ENCODE results near the gene AMPD2.
"Not testable (repeated sequence)": the region's sequence is repeated elsewhere in the genome, so short reads cannot be mapped to it uniquely, and the experiment has no call there.

AMPD2 gene

GRCh38 chr1:109669246-109669948 lies 49.8 kb downstream of the AMPD2 start:
- DNase-seq (ENCODE audit: low spot score) (no peak), ATAC-seq (ENCODE audit: low read depth) (no peak)
- Histone ChIP-seq H3K36me3 (ENCODE audit: low read depth) (no peaks in the 10 kb centered on the region), H3K9me3 (ENCODE audit: severe bottlenecking) (no peaks in the 10 kb centered on the region), H3K4me3 (ENCODE audit: severe bottlenecking) (no peak overlapping the region), H3K4me1 (ENCODE audit: insufficient read depth, poor library complexity, severe bottlenecking) (no peaks in the 10 kb centered on the region), H3K27me3 (ENCODE audit: insufficient read depth, poor library complexity, severe bottlenecking) (no peaks in the 10 kb centered on the region), H3K27ac (ENCODE audit: poor library complexity, severe bottlenecking) (no peak overlapping the region)
- TF ChIP-seq CTCF (IDR thresholded peaks at IDR 0.05; ENCODE audit: poor library complexity, severe bottlenecking): no peak

GRCh38 chr1:109669949-109670302 lies 50.3 kb downstream of the AMPD2 start:
- not testable (repeated sequence) for H3K4me3 ChIP-seq (ENCODE audit: severe bottlenecking); H3K4me1 ChIP-seq (ENCODE audit: insufficient read depth, poor library complexity, severe bottlenecking); ATAC-seq (ENCODE audit: low read depth); H3K9me3 ChIP-seq (ENCODE audit: severe bottlenecking); H3K27ac ChIP-seq (ENCODE audit: poor library complexity, severe bottlenecking); H3K36me3 ChIP-seq (ENCODE audit: low read depth); H3K27me3 ChIP-seq (ENCODE audit: insufficient read depth, poor library complexity, severe bottlenecking); DNase-seq (ENCODE audit: low spot score)

- no peak for TF ChIP-seq CTCF (IDR thresholded peaks at IDR 0.05; ENCODE audit: poor library complexity, severe bottlenecking)
- no peaks in the 10 kb centered on the region for H3K36me3 ChIP-seq (ENCODE audit: low read depth)
- H3K4me1 ChIP-seq (ENCODE audit: insufficient read depth, poor library complexity, severe bottlenecking): no peaks in the 10 kb centered on the region
- no peaks in the 10 kb centered on the region for H3K9me3 ChIP-seq (ENCODE audit: severe bottlenecking)
- no peak overlapping the region for H3K27ac ChIP-seq (ENCODE audit: poor library complexity, severe bottlenecking)
- H3K27me3 ChIP-seq (ENCODE audit: insufficient read depth, poor library complexity, severe bottlenecking): no peaks in the 10 kb centered on the region
- no peak for ATAC-seq (ENCODE audit: low read depth)
- no peak overlapping the region for H3K4me3 ChIP-seq (ENCODE audit: severe bottlenecking)
- no peak for DNase-seq (ENCODE audit: low spot score)
Measured at GRCh38 chr1:109671067-109671466, 51.4 kb downstream of the AMPD2 start.

GRCh38 chr1:109673861-109674260 lies 54.2 kb downstream of the AMPD2 start:
- H3K4me3 ChIP-seq (ENCODE audit: severe bottlenecking); DNase-seq (ENCODE audit: low spot score); H3K4me1 ChIP-seq (ENCODE audit: insufficient read depth, poor library complexity, severe bottlenecking); ATAC-seq (ENCODE audit: low read depth); H3K27ac ChIP-seq (ENCODE audit: poor library complexity, severe bottlenecking); H3K36me3 ChIP-seq (ENCODE audit: low read depth); H3K9me3 ChIP-seq (ENCODE audit: severe bottlenecking); H3K27me3 ChIP-seq (ENCODE audit: insufficient read depth, poor library complexity, severe bottlenecking): not testable (repeated sequence)

- not testable (repeated sequence) for H3K4me1 ChIP-seq (ENCODE audit: insufficient read depth, poor library complexity, severe bottlenecking); H3K4me3 ChIP-seq (ENCODE audit: severe bottlenecking); H3K9me3 ChIP-seq (ENCODE audit: severe bottlenecking); DNase-seq (ENCODE audit: low spot score); H3K36me3 ChIP-seq (ENCODE audit: low read depth); ATAC-seq (ENCODE audit: low read depth); H3K27me3 ChIP-seq (ENCODE audit: insufficient read depth, poor library complexity, severe bottlenecking); H3K27ac ChIP-seq (ENCODE audit: poor library complexity, severe bottlenecking)
Measured at GRCh38 chr1:109676683-109677381, 57.2 kb downstream of the AMPD2 start.

- H3K27ac ChIP-seq (ENCODE audit: poor library complexity, severe bottlenecking): no peak overlapping the region
- H3K4me1 ChIP-seq (ENCODE audit: insufficient read depth, poor library complexity, severe bottlenecking): no peaks in the 10 kb centered on the region
- no peaks in the 10 kb centered on the region for H3K36me3 ChIP-seq (ENCODE audit: low read depth)
- H3K4me3 ChIP-seq (ENCODE audit: severe bottlenecking): no peak overlapping the region
- DNase-seq (ENCODE audit: low spot score) (no peak), ATAC-seq (ENCODE audit: low read depth) (no peak)
- no peak for TF ChIP-seq CTCF (IDR thresholded peaks at IDR 0.05; ENCODE audit: poor library complexity, severe bottlenecking)
- H3K9me3 ChIP-seq (ENCODE audit: severe bottlenecking): no peaks in the 10 kb centered on the region
- H3K27me3 ChIP-seq (ENCODE audit: insufficient read depth, poor library complexity, severe bottlenecking): no peaks in the 10 kb centered on the region
Measured at GRCh38 chr1:109677459-109677858, 57.8 kb downstream of the AMPD2 start.

GRCh38 chr1:109678637-109679036 lies 59.0 kb downstream of the AMPD2 start:
- not testable (repeated sequence) for H3K36me3 ChIP-seq (ENCODE audit: low read depth); H3K4me3 ChIP-seq (ENCODE audit: severe bottlenecking); H3K27me3 ChIP-seq (ENCODE audit: insufficient read depth, poor library complexity, severe bottlenecking); DNase-seq (ENCODE audit: low spot score); ATAC-seq (ENCODE audit: low read depth); H3K27ac ChIP-seq (ENCODE audit: poor library complexity, severe bottlenecking); H3K9me3 ChIP-seq (ENCODE audit: severe bottlenecking); H3K4me1 ChIP-seq (ENCODE audit: insufficient read depth, poor library complexity, severe bottlenecking)

All from RWPE2 (cell line).